B cell (primary cell): ENCODE measurements around the gene ANKAR. TPM values are rescaled to one million over a fixed set of nuclear protein-coding genes. Genes with fewer than 3 reads are reported as not detected.

Experiments used
- ATAC-seq: fragments of 200-7000 bp; cut with Tn5 transposase; one replicate; pipeline ENCODE4 v1.10.0; 2021; ENCODE audit warnings: low read depth, mild to moderate bottlenecking, moderate number of reproducible peaks, moderate library complexity
- CTCF ChIA-PET: fragments of 350-600 bp; sonication (Branson Sonifier 250); formaldehyde crosslinking; loops from one replicate; lab custom pipeline; 2021; ENCODE audit warnings: antibody characterized with exemption, inconsistent platforms; lab: Charles Lee
- POLR2A ChIA-PET: fragments of 350-600 bp; sonication (Branson Sonifier 250); formaldehyde crosslinking; loops from one replicate; lab custom pipeline; 2021; ENCODE audit warnings: antibody characterized with exemption; lab: Charles Lee
- DNase-seq: peaks from one replicate; pipeline ENCODE4 v3.0.0; 2013
- H2AFZ ChIP-seq: 2 replicates; pipeline ENCODE4 v1.6.1; 2012; ENCODE audit warnings: mild to moderate bottlenecking, low read depth, low read length; ENCODE audit not compliant: insufficient read depth, poor library complexity, severe bottlenecking
- H3K27ac ChIP-seq, 2 donors: 1 replicate in 1 of 2; 2 replicates in 1 of 2; pipeline ENCODE4 v1.5.1; 2012 to 2013; ENCODE audit warnings: low read length in 2 of 2, mild to moderate bottlenecking in 2 of 2, moderate library complexity in 1 of 2
- H3K27me3 ChIP-seq, 4 experiments: fragments of 200-600 bp in 1 of 4; sonication (generic) in 1 of 4; replicated peaks in 1 of 4; 1 replicate in 2 of 4; 2 replicates in 2 of 4; pipeline versions ENCODE4 v1.6.1 to v1.7.0; 2013 to 2016; ENCODE audit warnings: low read length in 3 of 4, mild to moderate bottlenecking in 2 of 4, mixed read lengths in 1 of 4, moderate library complexity in 1 of 4; ENCODE audit not compliant: insufficient read depth in 4 of 4, control insufficient read depth in 3 of 4; ENCODE audit errors: control extremely low read depth in 1 of 4
- H3K36me3 ChIP-seq, 2 experiments: replicated peaks in 1 of 2; 1 replicate in 1 of 2; 2 replicates in 1 of 2; pipeline versions ENCODE4 v1.6.1 to v1.7.1; 2013; ENCODE audit warnings: low read length in 1 of 2; ENCODE audit not compliant: insufficient read depth in 2 of 2, control insufficient read depth in 1 of 2; ENCODE audit errors: control extremely low read depth in 1 of 2, extremely low read depth in 1 of 2
- H3K4me1 ChIP-seq, 2 donors: fragments of 200-600 bp in 1 of 2; sonication (generic) in 1 of 2; 1 replicate in 1 of 2; 2 replicates in 1 of 2; pipeline versions ENCODE4 v1.5.1 to v1.6.1; 2013 to 2017; ENCODE audit warnings: low read length in 2 of 2; ENCODE audit not compliant: control insufficient read depth in 2 of 2, insufficient read depth in 2 of 2
- H3K4me2 ChIP-seq: replicated peaks from 2 replicates; pipeline ENCODE3; 2012; ENCODE audit warnings: mild to moderate bottlenecking, low read depth, low read length; ENCODE audit not compliant: poor library complexity, severe bottlenecking
- H3K4me3 ChIP-seq, 5 experiments: fragments of 200-600 bp in 1 of 5; sonication (generic) in 1 of 5; 1 replicate in 3 of 5; 2 replicates in 2 of 5; pipeline versions ENCODE4 v1.5.1 to v1.7.0; 2011 to 2016; ENCODE audit warnings: low read length in 4 of 5, mild to moderate bottlenecking in 4 of 5, low read depth in 2 of 5, control low read depth in 1 of 5, moderate library complexity in 1 of 5; ENCODE audit not compliant: insufficient read depth in 1 of 5; ENCODE audit errors: control extremely low read depth in 1 of 5, extremely low read depth in 1 of 5
- H3K79me2 ChIP-seq: fragments of 200-600 bp; sonication (generic); one replicate; pipeline ENCODE4 v1.6.0; 2016; ENCODE audit warnings: low read length; ENCODE audit not compliant: control insufficient read depth, insufficient read depth
- H3K9ac ChIP-seq: fragments of 200-600 bp; sonication (generic); 2 replicates; pipeline ENCODE4 v1.6.1; 2017; ENCODE audit warnings: mild to moderate bottlenecking, low read length, moderate library complexity
- H3K9me3 ChIP-seq, 3 donors: one replicate each; pipeline versions ENCODE4 v1.6.1 to v1.7.1; 2013; ENCODE audit warnings: low read length in 2 of 3; ENCODE audit not compliant: control insufficient read depth in 2 of 3, insufficient read depth in 1 of 3; ENCODE audit errors: control extremely low read depth in 1 of 3
- H4K20me1 ChIP-seq: 2 replicates; pipeline ENCODE4 v1.6.0; 2012; ENCODE audit warnings: mild to moderate bottlenecking, low read length; ENCODE audit not compliant: insufficient read depth, control insufficient read depth, poor library complexity, severe bottlenecking
- H3K27ac Mint-ChIP-seq: one replicate; pipeline ENCODE4 v1.8.0; 2021; ENCODE audit warnings: mixed read lengths
- H3K27me3 Mint-ChIP-seq: one replicate; pipeline ENCODE4 v1.8.0; 2021; ENCODE audit warnings: mixed read lengths
- H3K4me1 Mint-ChIP-seq: one replicate; pipeline ENCODE4 v1.8.0; 2021; ENCODE audit warnings: mixed read lengths
- H3K4me3 Mint-ChIP-seq: one replicate; pipeline ENCODE4 v1.8.0; 2021; ENCODE audit warnings: mixed read lengths
- H3K9me3 Mint-ChIP-seq: one replicate; pipeline ENCODE4 v1.8.0; 2022; ENCODE audit warnings: mixed read lengths; ENCODE audit not compliant: insufficient read depth
- EZH2 ChIP-seq: IDR thresholded peaks from 2 replicates; pipeline ENCODE4 v1.6.1; 2012; ENCODE audit warnings: borderline replicate concordance, low read depth, mild to moderate bottlenecking, moderate library complexity, low read length; ENCODE audit not compliant: insufficient read depth, poor library complexity, severe bottlenecking
- WGBS: methylation state at CpG from one replicate; pipeline ENCODE4 v1.1.5; 2013; ENCODE audit warnings: missing lambda C conversion rate; ENCODE audit not compliant: insufficient coverage; 5-methylcytosine and 5-hydroxymethylcytosine counted together
- intact Hi-C: fragments of 100-400 bp; cut with micrococcal nuclease; formaldehyde crosslinking; loops from one replicate; pipeline ENCODE4 v1.10.0; 2022
- polyA plus RNA-seq: library from polyadenylated mRNA; depleted of rRNA; stranded (reverse); fragments of >200 nt; gene quantifications from 2 replicates; pipeline ENCODE4 v1.2.3, GENCODE V29; 2012
- total RNA-seq, 2 donors: library from RNA; stranded (reverse); fragments of 120-200 nt in 1 of 2; gene quantifications; 1 replicate in 1 of 2; 2 replicates in 1 of 2; pipeline versions ENCODE4 v1.2.3 to v1.2.4, GENCODE V29; 2013 to 2022
- TF ChIP-seq, protein P1 (sequence below): fragments of 200-600 bp; IDR thresholded peaks from one replicate; pipeline ENCODE4 v1.8.0; 2022; ENCODE audit warnings: antibody characterized with exemption, mild to moderate bottlenecking

The ANKAR gene
- total and polyA plus RNA-seq, 2 donors (not counting 1 experiment from before 2014, with no cell fraction given): 11.2 to 24.8 TPM

DNA sequence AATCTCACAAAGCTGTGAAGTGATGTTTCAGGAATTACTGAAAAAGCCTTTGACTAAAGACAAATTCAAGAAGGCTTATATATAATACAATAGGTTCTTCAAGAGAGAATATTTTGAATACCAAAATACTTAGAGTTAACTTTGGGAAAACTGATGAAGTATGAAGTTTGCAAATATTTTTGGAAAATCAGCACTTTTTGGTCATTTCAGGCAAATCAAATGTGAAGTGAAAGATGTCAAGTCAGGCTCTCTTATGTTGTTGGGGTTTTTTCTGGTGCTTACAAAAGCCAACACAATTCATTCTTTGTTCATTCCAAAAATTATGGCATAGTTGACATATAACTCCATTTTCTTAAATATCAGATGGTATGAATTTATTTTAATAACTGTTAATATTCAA, 27.9 kb upstream of the ANKAR start:
- H4K20me1 ChIP-seq: no peaks in the 10 kb centered on the region
- CTCF ChIA-PET: no interaction called here
- Mint-ChIP-seq H3K27me3 (no peaks in the 10 kb centered on the region), H3K27ac (no peak overlapping the region), H3K4me3 (no peak overlapping the region), H3K4me1 (no peaks in the 10 kb centered on the region), H3K9me3 (no peaks in the 10 kb centered on the region)
- H3K4me3 ChIP-seq: no peak overlapping the region
- intact Hi-C loops: no loop called here
- no peak overlapping the region for H3K27ac ChIP-seq
- POLR2A ChIA-PET: no interaction called here
- H3K79me2 ChIP-seq: no peaks in the 10 kb centered on the region
- no peak overlapping the region for H3K4me2 ChIP-seq
- no peak overlapping the region for H2AFZ ChIP-seq
- no peaks in the 10 kb centered on the region for H3K4me1 ChIP-seq
- H3K9ac ChIP-seq: no peak overlapping the region
- no peaks in the 10 kb centered on the region for H3K9me3 ChIP-seq
- DNase-seq (no peak), ATAC-seq (no peak)
- TF ChIP-seq, protein P1, sequence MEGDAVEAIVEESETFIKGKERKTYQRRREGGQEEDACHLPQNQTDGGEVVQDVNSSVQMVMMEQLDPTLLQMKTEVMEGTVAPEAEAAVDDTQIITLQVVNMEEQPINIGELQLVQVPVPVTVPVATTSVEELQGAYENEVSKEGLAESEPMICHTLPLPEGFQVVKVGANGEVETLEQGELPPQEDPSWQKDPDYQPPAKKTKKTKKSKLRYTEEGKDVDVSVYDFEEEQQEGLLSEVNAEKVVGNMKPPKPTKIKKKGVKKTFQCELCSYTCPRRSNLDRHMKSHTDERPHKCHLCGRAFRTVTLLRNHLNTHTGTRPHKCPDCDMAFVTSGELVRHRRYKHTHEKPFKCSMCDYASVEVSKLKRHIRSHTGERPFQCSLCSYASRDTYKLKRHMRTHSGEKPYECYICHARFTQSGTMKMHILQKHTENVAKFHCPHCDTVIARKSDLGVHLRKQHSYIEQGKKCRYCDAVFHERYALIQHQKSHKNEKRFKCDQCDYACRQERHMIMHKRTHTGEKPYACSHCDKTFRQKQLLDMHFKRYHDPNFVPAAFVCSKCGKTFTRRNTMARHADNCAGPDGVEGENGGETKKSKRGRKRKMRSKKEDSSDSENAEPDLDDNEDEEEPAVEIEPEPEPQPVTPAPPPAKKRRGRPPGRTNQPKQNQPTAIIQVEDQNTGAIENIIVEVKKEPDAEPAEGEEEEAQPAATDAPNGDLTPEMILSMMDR: no peak
- TF ChIP-seq EZH2: no peak
- no peaks in the 10 kb centered on the region for H3K27me3 ChIP-seq
- H3K36me3 ChIP-seq: no peaks in the 10 kb centered on the region

DNA sequence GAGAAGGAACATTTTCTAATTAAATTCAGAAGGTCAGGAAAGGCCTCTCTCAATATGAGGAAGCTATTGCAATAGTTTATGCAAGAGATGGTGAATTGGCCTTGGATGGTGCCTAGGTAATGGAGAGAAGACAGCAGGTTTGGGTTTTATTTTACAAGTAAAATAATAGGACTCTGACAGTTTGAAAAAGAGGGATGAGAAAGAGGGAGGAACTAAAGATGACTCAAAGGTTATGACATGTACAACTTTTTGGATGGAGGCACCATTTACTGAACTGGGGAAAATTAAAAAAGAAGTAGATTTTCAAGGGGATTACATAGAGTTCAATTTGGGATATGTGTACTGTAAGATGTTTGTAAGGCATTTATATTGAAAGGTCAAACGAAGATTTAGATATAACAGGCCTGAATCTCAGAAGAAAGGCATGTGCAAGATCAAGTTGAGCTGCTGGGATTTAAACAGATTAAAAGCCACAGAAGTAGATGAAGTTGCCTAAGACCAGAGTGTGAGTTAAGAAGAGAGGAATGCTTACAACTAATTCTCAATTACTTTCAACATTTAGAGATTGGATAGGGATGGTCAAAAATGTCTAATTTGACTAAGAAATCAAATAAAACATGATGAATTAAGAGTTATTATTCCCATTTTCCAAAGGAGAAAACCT, 25.5 kb upstream of the ANKAR start:
- WGBS: 90% methylated on average over 1 of the region's 1 CpG
- ATAC-seq: no peak
- H3K4me1 Mint-ChIP-seq: no peaks in the 10 kb centered on the region
- Histone ChIP-seq H3K27ac (no peak overlapping the region), H3K9me3 (peaks cover 0 to 8% (median 3%) of the 10 kb centered on the region in 3 donors), H3K9ac (no peak overlapping the region), H3K79me2 (no peaks in the 10 kb centered on the region), H3K4me1 (no peaks in the 10 kb centered on the region), H3K27me3 (no peaks in the 10 kb centered on the region), H3K4me2 (no peak overlapping the region), H2AFZ (no peak overlapping the region), H4K20me1 (no peaks in the 10 kb centered on the region), H3K4me3 (no peak overlapping the region), H3K36me3 (no peaks in the 10 kb centered on the region)
- ChIA-PET CTCF (no interaction called here), POLR2A (no interaction called here)
- intact Hi-C loops: no loop called here
- H3K9me3 Mint-ChIP-seq: no peaks in the 10 kb centered on the region
- DNase-seq: no peak
- H3K27ac Mint-ChIP-seq: no peak overlapping the region
- H3K4me3 Mint-ChIP-seq: no peak overlapping the region
- no peak for TF ChIP-seq EZH2
- TF ChIP-seq, protein P1: no peak
- H3K27me3 Mint-ChIP-seq: no peaks in the 10 kb centered on the region
